Endodermal cell (in vitro differentiated cells): ENCODE results near the gene DCC. TPM values are rescaled to one million over a fixed set of nuclear protein-coding genes. Genes with fewer than 3 reads are reported as not detected.

Experiments used
- DNase-seq: peaks from one replicate; pipeline ENCODE4 v3.0.0-alpha.2; 2017
- H3K27ac ChIP-seq: 2 replicates; pipeline ENCODE4 v1.5.1; 2013; ENCODE audit warnings: mild to moderate bottlenecking, low read depth, low read length, moderate library complexity
- H3K27me3 ChIP-seq: 2 replicates; pipeline ENCODE4 v1.6.1; 2013; ENCODE audit warnings: mild to moderate bottlenecking, low read length, moderate library complexity; ENCODE audit not compliant: insufficient read depth, control insufficient read depth, poor library complexity, severe bottlenecking
- H3K36me3 ChIP-seq: 2 replicates; pipeline ENCODE4 v1.7.0; 2013; ENCODE audit warnings: mild to moderate bottlenecking, low read length, moderate library complexity; ENCODE audit not compliant: control insufficient read depth, insufficient read depth
- H3K4me1 ChIP-seq: one replicate; pipeline ENCODE4 v1.7.0; 2013; ENCODE audit warnings: low read length; ENCODE audit not compliant: control insufficient read depth, insufficient read depth
- H3K4me3 ChIP-seq: 2 replicates; pipeline ENCODE4 v1.5.1; 2013; ENCODE audit warnings: mild to moderate bottlenecking, low read length, moderate library complexity
- H3K9ac ChIP-seq: 2 replicates; pipeline ENCODE4 v1.6.1; 2013; ENCODE audit warnings: mild to moderate bottlenecking, low read length, moderate library complexity; ENCODE audit not compliant: poor library complexity, severe bottlenecking; ENCODE audit errors: extremely low read depth
- H3K9me3 ChIP-seq: 2 replicates; pipeline ENCODE4 v1.6.1; 2013; ENCODE audit warnings: mild to moderate bottlenecking, low read length, moderate library complexity; ENCODE audit not compliant: control insufficient read depth
- H3K27ac Mint-ChIP-seq: 2 replicates; pipeline ENCODE4 v1.8.0; 2020; ENCODE audit warnings: mixed read lengths
- H3K27me3 Mint-ChIP-seq: 2 replicates; pipeline ENCODE4 v1.8.0; 2021; ENCODE audit warnings: mild to moderate bottlenecking, mixed read lengths; ENCODE audit not compliant: insufficient read depth
- H3K36me3 Mint-ChIP-seq: 2 replicates; pipeline ENCODE4 v1.8.0; 2020; ENCODE audit warnings: low read depth, mixed read lengths
- H3K4me1 Mint-ChIP-seq: 2 replicates; pipeline ENCODE4 v1.8.0; 2020; ENCODE audit warnings: mixed read lengths
- H3K4me3 Mint-ChIP-seq: 2 replicates; pipeline ENCODE4 v1.8.0; 2020; ENCODE audit warnings: mild to moderate bottlenecking, moderate library complexity, mixed read lengths
- H3K9me3 Mint-ChIP-seq: 2 replicates; pipeline ENCODE4 v1.8.0; 2020; ENCODE audit warnings: mild to moderate bottlenecking, mixed read lengths
- WGBS, 2 experiments: methylation state at CpG; one replicate each; pipeline versions ENCODE4 v1.1.5 to v1.1.7; 2013; ENCODE audit warnings: missing lambda C conversion rate in 2 of 2, mixed read lengths in 1 of 2; ENCODE audit not compliant: insufficient coverage in 1 of 2, insufficient read length in 1 of 2; 5-methylcytosine and 5-hydroxymethylcytosine counted together
- total RNA-seq, 2 donors: library from RNA; stranded (reverse); fragmentation: NEBNext Ultra II Directional in 1 of 2; extraction: Animal tissue kit (Norgen Biotek cat#: 25700) in 1 of 2; gene quantifications; 2 replicates in 1 of 2; 3 replicates in 1 of 2; pipeline ENCODE4 v1.2.1, GENCODE V29; 2021
- TF ChIP-seq, protein P1 (sequence below): fragments of 200-600 bp; sonication (generic); conservative IDR thresholded peaks from 2 replicates; pipeline ENCODE4 v1.5.0; 2021; ENCODE audit warnings: antibody characterized with exemption, mild to moderate bottlenecking

The DCC gene
- total RNA-seq, 2 donors from 2014 or later: 0.77 to 0.97 TPM

DNA sequence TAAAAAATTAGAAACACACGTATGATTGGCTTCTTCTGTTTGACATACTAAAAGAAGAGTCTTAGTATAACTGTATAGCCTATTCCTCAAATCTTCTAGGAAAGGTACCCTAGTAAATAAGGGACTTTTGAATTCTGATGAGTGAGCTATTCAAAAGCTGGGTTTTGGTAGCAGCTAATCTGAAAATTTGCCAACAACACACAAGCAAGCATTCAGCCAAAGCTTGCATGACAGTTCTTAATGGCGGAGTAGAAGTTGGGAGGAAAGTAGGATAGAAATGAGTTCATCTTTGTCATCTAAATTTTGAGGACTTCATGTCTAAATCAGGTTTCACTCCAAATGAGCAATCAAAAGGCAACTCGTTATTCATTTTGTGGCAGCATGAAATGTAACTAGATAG, 1071.5 kb downstream of the DCC start:
- H3K4me3 Mint-ChIP-seq: no peak overlapping the region
- WGBS, 2 experiments: 100% methylated on average over 1 to 2 of the region's 3 CpGs

DNA sequence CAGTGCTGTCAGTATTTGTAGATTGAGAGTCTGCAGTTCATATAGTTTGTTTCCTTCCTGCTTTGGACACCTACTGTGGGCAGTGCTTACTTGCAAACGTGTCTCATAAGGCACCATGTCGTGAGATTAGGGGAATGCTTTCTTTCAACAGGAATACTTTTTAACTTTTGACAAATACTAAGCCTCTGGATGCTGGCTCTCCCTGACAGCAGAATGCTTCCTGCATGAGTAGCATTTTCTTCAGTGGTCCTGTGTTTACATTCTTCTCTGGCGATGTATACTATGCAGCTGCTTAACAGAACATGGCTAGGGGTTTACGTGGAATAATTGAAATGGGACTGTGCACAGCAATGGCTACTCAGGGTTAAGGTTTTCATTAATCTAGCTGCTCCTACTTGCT, 1077.0 kb downstream of the DCC start:
- Histone ChIP-seq H3K9ac (no peak overlapping the region), H3K4me3 (no peak overlapping the region), H3K36me3 (no peaks in the 10 kb centered on the region), H3K27me3 (no peaks in the 10 kb centered on the region), H3K4me1 (peaks cover 14% of the 10 kb centered on the region), H3K27ac (no peak overlapping the region), H3K9me3 (no peaks in the 10 kb centered on the region)
- H3K4me3 Mint-ChIP-seq: no peak overlapping the region
- peak; percentile 58 for DNase-seq
- H3K4me1 Mint-ChIP-seq: peaks cover 38% of the 10 kb centered on the region
- H3K9me3 Mint-ChIP-seq: no peaks in the 10 kb centered on the region
- H3K27me3 Mint-ChIP-seq: no peaks in the 10 kb centered on the region
- 28 to 30% methylated on average over 3 to 4 of the region's 4 CpGs for WGBS, 2 experiments
- peak overlapping the region; percentile 53 for H3K27ac Mint-ChIP-seq
- no peaks in the 10 kb centered on the region for H3K36me3 Mint-ChIP-seq
- TF ChIP-seq, protein P1, sequence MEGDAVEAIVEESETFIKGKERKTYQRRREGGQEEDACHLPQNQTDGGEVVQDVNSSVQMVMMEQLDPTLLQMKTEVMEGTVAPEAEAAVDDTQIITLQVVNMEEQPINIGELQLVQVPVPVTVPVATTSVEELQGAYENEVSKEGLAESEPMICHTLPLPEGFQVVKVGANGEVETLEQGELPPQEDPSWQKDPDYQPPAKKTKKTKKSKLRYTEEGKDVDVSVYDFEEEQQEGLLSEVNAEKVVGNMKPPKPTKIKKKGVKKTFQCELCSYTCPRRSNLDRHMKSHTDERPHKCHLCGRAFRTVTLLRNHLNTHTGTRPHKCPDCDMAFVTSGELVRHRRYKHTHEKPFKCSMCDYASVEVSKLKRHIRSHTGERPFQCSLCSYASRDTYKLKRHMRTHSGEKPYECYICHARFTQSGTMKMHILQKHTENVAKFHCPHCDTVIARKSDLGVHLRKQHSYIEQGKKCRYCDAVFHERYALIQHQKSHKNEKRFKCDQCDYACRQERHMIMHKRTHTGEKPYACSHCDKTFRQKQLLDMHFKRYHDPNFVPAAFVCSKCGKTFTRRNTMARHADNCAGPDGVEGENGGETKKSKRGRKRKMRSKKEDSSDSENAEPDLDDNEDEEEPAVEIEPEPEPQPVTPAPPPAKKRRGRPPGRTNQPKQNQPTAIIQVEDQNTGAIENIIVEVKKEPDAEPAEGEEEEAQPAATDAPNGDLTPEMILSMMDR: no peak

More for the DNA sequence above, 1071.5 kb downstream of the DCC start:
- Histone ChIP-seq H3K36me3 (no peaks in the 10 kb centered on the region), H3K27me3 (no peaks in the 10 kb centered on the region), H3K27ac (no peak overlapping the region), H3K9ac (no peak overlapping the region), H3K4me1 (no peaks in the 10 kb centered on the region), H3K4me3 (no peak overlapping the region), H3K9me3 (no peaks in the 10 kb centered on the region)
- no peaks in the 10 kb centered on the region for H3K9me3 Mint-ChIP-seq
- TF ChIP-seq, protein P1: no peak
- H3K27me3 Mint-ChIP-seq: no peaks in the 10 kb centered on the region
- DNase-seq: no peak
- no peak overlapping the region for H3K27ac Mint-ChIP-seq
- H3K36me3 Mint-ChIP-seq: no peaks in the 10 kb centered on the region
- H3K4me1 Mint-ChIP-seq: peaks cover 7% of the 10 kb centered on the region

DNA sequence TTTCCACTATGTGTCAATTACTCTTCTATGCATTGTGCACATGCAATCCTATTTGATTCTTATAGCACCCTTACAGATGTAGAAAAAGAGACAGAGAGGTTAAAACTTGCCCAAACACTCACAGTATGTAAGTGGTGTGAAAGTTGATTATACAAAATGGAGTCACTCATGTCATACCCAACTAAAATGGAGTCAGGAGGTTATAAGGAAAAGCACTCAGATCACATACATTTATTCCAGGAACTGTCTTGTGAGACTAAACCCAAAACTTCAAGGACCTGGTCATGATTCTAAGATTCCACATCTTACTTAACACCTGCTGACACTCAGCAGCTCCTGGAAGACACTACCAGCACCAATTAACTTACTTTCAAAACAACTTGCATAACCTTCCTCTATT, 1081.9 kb downstream of the DCC start:
- H3K4me3 Mint-ChIP-seq: no peak overlapping the region

More for the DNA sequence above, 1081.9 kb downstream of the DCC start:
- Mint-ChIP-seq H3K9me3 (no peaks in the 10 kb centered on the region), H3K27me3 (no peaks in the 10 kb centered on the region), H3K4me1 (peaks cover 63% of the 10 kb centered on the region), H3K27ac (peak overlapping the region; percentile 64), H3K36me3 (no peaks in the 10 kb centered on the region)
- TF ChIP-seq, protein P1: no peak
- DNase-seq: no peak
- no peak overlapping the region for H3K4me3 ChIP-seq
- no peaks in the 10 kb centered on the region for H3K27me3 ChIP-seq
- H3K36me3 ChIP-seq: no peaks in the 10 kb centered on the region
- peaks cover 21% of the 10 kb centered on the region for H3K4me1 ChIP-seq
- no peak overlapping the region for H3K27ac ChIP-seq
- H3K9me3 ChIP-seq: no peaks in the 10 kb centered on the region
- H3K9ac ChIP-seq: no peak overlapping the region
